Natural killer cell (primary cell): Measurements from ENCODE around the gene THSD8. TPM values are rescaled to one million over a fixed set of nuclear protein-coding genes. Genes with fewer than 3 reads are reported as not detected.

Experiments used
- ATAC-seq, 3 donors: fragments of 150-1000 bp in 2 of 3; fragments of 200-7000 bp in 1 of 3; cut with Tn5 transposase; 1 replicate in 1 of 3; 2 replicates in 2 of 3; pipeline ENCODE4 v1.10.0; 2021; ENCODE audit warnings: mild to moderate bottlenecking in 2 of 3, moderate library complexity in 2 of 3
- DNase-seq, 2 donors: peaks; one replicate each; pipeline versions ENCODE4 v3.0.0 to v3.0.0-alpha.2; 2013 to 2021; ENCODE audit warnings: mixed read lengths in 1 of 2
- H3K27ac ChIP-seq: one replicate; pipeline ENCODE4 v1.5.1; 2013; ENCODE audit warnings: mild to moderate bottlenecking, low read length
- H3K27me3 ChIP-seq: one replicate; pipeline ENCODE4 v1.6.1; 2013; ENCODE audit warnings: low read length; ENCODE audit not compliant: control insufficient read depth, insufficient read depth
- H3K36me3 ChIP-seq: one replicate; pipeline ENCODE4 v1.6.1; 2013; ENCODE audit warnings: low read length; ENCODE audit not compliant: control insufficient read depth, insufficient read depth
- H3K4me1 ChIP-seq: one replicate; pipeline ENCODE4 v1.6.1; 2013; ENCODE audit warnings: low read length; ENCODE audit not compliant: control insufficient read depth, insufficient read depth
- H3K4me3 ChIP-seq: one replicate; pipeline ENCODE4 v1.5.1; 2013; ENCODE audit warnings: low read length
- H3K9me3 ChIP-seq: one replicate; pipeline ENCODE4 v1.6.1; 2013; ENCODE audit warnings: low read length; ENCODE audit not compliant: control insufficient read depth, insufficient read depth
- H3K27ac Mint-ChIP-seq, 2 donors: one replicate each; pipeline ENCODE4 v1.8.0; 2022; ENCODE audit warnings: mild to moderate bottlenecking in 2 of 2, mixed read lengths in 2 of 2, moderate library complexity in 1 of 2
- H3K27me3 Mint-ChIP-seq, 2 donors: one replicate each; pipeline ENCODE4 v1.8.0; 2022; ENCODE audit warnings: low read depth in 2 of 2, mixed read lengths in 2 of 2
- H3K36me3 Mint-ChIP-seq: one replicate; pipeline ENCODE4 v1.8.0; 2022; ENCODE audit warnings: mixed read lengths
- H3K4me1 Mint-ChIP-seq, 2 donors: one replicate each; pipeline ENCODE4 v1.8.0; 2022; ENCODE audit warnings: mixed read lengths in 2 of 2
- H3K4me3 Mint-ChIP-seq: one replicate; pipeline ENCODE4 v1.8.0; 2022; ENCODE audit warnings: mild to moderate bottlenecking, moderate library complexity, mixed read lengths
- H3K9me3 Mint-ChIP-seq, 2 donors: one replicate each; pipeline ENCODE4 v1.8.0; 2022; ENCODE audit warnings: mixed read lengths in 2 of 2
- WGBS: methylation state at CpG from one replicate; pipeline ENCODE4 v1.1.7; 2013; ENCODE audit warnings: missing lambda C conversion rate; ENCODE audit not compliant: insufficient coverage; 5-methylcytosine and 5-hydroxymethylcytosine counted together
- intact Hi-C: fragments of 100-400 bp; cut with micrococcal nuclease; formaldehyde crosslinking; loops from one replicate; pipeline ENCODE4 v1.14.2; 2022
- total RNA-seq, 4 donors: library from RNA; stranded (reverse); fragments of 120-200 nt in 1 of 4; gene quantifications; one replicate each; pipeline versions ENCODE4 v1.2.3 to v1.2.4, GENCODE V29; 2013 to 2022
- TF ChIP-seq, protein P1 (sequence below): fragments of 200-600 bp; IDR thresholded peaks from one replicate; pipeline ENCODE4 v1.8.0; 2022; ENCODE audit warnings: antibody characterized with exemption

Gene THSD8
- total RNA-seq, 3 donors from 2014 or later (not counting 1 experiment from before 2014, with no cell fraction given) = 1.7 to 2.8 (median 2.2) TPM

DNA sequence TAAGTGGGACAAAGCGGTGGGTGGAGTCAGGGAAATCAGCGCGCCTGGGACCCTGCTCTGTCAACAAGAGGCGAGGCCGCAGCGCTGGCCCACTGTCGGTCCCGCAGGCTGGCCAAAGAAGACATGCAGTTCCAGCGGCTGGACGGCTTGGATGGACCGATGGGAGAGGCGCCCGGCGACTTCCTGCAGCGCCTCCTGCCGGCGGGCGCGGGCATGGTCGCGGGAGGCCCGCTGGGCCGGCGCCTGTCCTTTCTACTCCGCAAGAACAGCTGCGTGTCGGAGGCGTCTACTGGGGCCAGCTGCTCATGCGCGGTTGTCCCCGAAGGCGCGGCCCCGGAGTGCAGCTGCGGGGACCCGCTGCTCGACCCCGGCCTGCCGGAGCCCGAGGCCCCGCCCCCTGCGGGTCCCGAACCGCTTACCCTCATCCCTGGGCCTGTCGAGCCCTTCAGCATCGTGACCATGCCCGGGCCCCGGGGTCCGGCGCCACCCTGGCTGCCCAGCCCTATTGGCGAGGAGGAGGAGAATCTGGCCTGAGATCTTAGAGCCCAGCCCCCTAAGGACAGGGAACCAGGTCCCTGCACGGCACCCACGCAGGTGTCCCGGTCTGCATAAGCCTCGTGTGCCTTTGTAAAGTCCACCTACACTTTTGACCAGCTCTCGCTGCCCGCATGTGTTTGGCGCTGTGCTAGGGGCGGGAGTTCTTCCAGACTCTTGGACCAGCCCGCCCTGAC, 44.2 kb upstream of the THSD8 start:
- TF ChIP-seq, protein P1, sequence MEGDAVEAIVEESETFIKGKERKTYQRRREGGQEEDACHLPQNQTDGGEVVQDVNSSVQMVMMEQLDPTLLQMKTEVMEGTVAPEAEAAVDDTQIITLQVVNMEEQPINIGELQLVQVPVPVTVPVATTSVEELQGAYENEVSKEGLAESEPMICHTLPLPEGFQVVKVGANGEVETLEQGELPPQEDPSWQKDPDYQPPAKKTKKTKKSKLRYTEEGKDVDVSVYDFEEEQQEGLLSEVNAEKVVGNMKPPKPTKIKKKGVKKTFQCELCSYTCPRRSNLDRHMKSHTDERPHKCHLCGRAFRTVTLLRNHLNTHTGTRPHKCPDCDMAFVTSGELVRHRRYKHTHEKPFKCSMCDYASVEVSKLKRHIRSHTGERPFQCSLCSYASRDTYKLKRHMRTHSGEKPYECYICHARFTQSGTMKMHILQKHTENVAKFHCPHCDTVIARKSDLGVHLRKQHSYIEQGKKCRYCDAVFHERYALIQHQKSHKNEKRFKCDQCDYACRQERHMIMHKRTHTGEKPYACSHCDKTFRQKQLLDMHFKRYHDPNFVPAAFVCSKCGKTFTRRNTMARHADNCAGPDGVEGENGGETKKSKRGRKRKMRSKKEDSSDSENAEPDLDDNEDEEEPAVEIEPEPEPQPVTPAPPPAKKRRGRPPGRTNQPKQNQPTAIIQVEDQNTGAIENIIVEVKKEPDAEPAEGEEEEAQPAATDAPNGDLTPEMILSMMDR = peak; percentile 83
- Mint-ChIP-seq H3K36me3 (no peaks in the 10 kb centered on the region), H3K4me3 (no peak overlapping the region), H3K27ac (no peak overlapping the region), H3K4me1 (peaks cover 0 to 5% of the 10 kb centered on the region in 2 donors), H3K27me3 (peaks cover 0 to 9% of the 10 kb centered on the region in 2 donors), H3K9me3 (no peaks in the 10 kb centered on the region)
- H3K9me3 ChIP-seq = no peaks in the 10 kb centered on the region
- H3K27me3 ChIP-seq = peaks cover 2% of the 10 kb centered on the region
- intact Hi-C loops = loop anchor here (1.0 to 2.0 kb wide), 2 partner anchors 41 to 193 kb away; no protein-coding TSS in a partner anchor
- DNase-seq = peak; percentile 70 to 77
- no peak overlapping the region for H3K4me3 ChIP-seq
- H3K4me1 ChIP-seq = peaks cover 9% of the 10 kb centered on the region
- H3K36me3 ChIP-seq = no peaks in the 10 kb centered on the region
- ATAC-seq = peak; percentile 80 to 83 (median 82)
- no peak overlapping the region for H3K27ac ChIP-seq
- 13% methylated on average over 60 of the region's 60 CpGs for WGBS

- Histone ChIP-seq H3K4me3 (no peak overlapping the region), H3K9me3 (no peaks in the 10 kb centered on the region), H3K27ac (no peak overlapping the region), H3K27me3 (peaks cover 2% of the 10 kb centered on the region), H3K36me3 (no peaks in the 10 kb centered on the region), H3K4me1 (peaks cover 9% of the 10 kb centered on the region)
- intact Hi-C loops = loop anchor here (1.0 kb wide), 1 partner anchor 88 kb away; no protein-coding TSS in a partner anchor
- WGBS = 92% methylated on average over 1 of the region's 6 CpGs
- H3K27ac Mint-ChIP-seq = no peak overlapping the region
- H3K4me3 Mint-ChIP-seq = no peak overlapping the region
- peaks cover 0 to 5% of the 10 kb centered on the region in 2 donors for H3K4me1 Mint-ChIP-seq
- no peaks in the 10 kb centered on the region for H3K9me3 Mint-ChIP-seq
- H3K27me3 Mint-ChIP-seq = peaks cover 0 to 6% of the 10 kb centered on the region in 2 donors
- TF ChIP-seq, protein P1 = no peak
- H3K36me3 Mint-ChIP-seq = no peaks in the 10 kb centered on the region
- ATAC-seq (no peak), DNase-seq (no peak)
Measured at GRCh38 chr19:12759686-12760085, 42.2 kb upstream of the THSD8 start.

- Histone ChIP-seq H3K36me3 (no peaks in the 10 kb centered on the region), H3K27ac (no peak overlapping the region), H3K4me3 (no peak overlapping the region), H3K27me3 (no peaks in the 10 kb centered on the region), H3K9me3 (no peaks in the 10 kb centered on the region), H3K4me1 (peaks cover 6% of the 10 kb centered on the region)
- WGBS = over 99% methylated on average over 11 of the region's 11 CpGs
- intact Hi-C loops = no loop called here
- Mint-ChIP-seq H3K27ac (no peak overlapping the region), H3K9me3 (no peaks in the 10 kb centered on the region), H3K4me1 (peaks cover 0 to 11% of the 10 kb centered on the region in 2 donors), H3K27me3 (peaks cover 0 to 3% of the 10 kb centered on the region in 2 donors), H3K4me3 (no peak overlapping the region), H3K36me3 (no peaks in the 10 kb centered on the region)
- TF ChIP-seq, protein P1 = no peak
- ATAC-seq = no peak
- DNase-seq = no peak
Measured at GRCh38 chr19:12763100-12763499, 38.8 kb upstream of the THSD8 start.
